HG03103 (cell line): ENCODE results near the gene PLEKHN1.
"Not testable (repeated sequence)": the region's sequence is repeated elsewhere in the genome, so short reads cannot be mapped to it uniquely, and the experiment has no call there.

ENCODE experiments used
- ATAC-seq: cut with Tn5 transposase; IDR thresholded peaks from one replicate; pipeline ENCODE4 v1.9.1; 2021; ENCODE audit warnings: low read depth; ENCODE audit not compliant: unreplicated experiment

PLEKHN1 gene

DNA sequence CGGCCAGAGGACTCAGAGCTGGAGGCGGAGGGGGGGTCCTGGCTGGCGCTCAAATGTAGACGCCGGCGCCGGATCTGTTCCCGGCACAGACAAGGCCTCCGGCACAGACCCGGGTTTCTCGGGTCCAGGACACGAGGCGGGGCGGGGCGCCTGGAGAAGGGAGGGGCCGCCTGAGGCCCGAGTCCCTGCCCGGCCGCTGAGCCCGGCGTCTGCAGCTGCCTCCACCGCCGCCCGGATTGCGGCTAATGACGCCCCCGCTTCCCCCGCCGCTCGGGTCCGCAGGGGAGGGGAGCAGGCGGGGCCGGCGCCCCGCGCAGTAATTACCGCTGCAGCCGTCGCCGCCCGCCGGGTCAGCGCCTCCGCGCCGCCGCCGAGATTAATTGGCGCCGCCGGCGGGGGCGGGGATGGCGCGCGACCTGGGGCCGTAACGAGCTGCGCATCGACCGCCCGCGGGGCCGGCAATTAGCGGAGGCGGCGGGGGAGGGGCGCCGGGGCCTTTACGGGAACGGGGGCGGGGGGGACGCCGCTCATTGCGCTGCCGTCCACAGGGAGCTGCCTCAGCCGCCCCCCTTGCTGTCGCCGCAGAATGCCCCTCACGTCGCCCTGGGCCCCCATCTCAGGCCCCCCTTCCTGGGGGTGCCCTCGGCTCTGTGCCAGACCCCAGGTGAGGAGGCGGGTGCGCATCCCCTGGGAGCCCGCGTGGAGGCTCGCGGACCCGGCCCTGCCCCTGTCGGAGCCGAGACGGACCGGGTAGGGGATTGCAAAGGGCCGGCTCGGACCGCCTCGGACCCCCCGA, 24.5 kb upstream of the PLEKHN1 start:
- ATAC-seq, result no peak

DNA sequence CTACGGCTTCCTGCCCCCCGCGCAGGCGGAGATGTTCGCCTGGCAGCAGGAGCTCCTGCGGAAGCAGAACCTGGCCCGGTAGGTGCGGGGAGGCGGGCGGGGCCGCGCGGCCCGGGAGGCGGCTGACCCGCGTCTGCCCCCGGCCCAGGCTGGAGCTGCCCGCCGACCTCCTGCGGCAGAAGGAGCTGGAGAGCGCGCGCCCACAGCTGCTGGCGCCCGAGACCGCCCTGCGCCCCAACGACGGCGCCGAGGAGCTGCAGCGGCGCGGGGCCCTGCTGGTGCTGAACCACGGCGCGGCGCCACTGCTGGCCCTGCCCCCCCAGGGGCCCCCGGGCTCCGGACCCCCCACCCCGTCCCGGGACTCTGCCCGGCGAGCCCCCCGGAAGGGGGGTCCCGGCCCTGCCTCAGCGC, 23.9 kb upstream of the PLEKHN1 start:
- ATAC-seq, result no peak

- no peak for ATAC-seq
Measured at GRCh38 chr1:942864-943533, 23.3 kb upstream of the PLEKHN1 start.

GRCh38 chr1:943545-944340, 22.5 kb upstream of the PLEKHN1 start:
- no peak for ATAC-seq

- no peak for ATAC-seq
Measured at GRCh38 chr1:944341-945325, 21.6 kb upstream of the PLEKHN1 start.

- ATAC-seq, result no peak
Measured at GRCh38 chr1:945688-946556, 20.4 kb upstream of the PLEKHN1 start.

DNA sequence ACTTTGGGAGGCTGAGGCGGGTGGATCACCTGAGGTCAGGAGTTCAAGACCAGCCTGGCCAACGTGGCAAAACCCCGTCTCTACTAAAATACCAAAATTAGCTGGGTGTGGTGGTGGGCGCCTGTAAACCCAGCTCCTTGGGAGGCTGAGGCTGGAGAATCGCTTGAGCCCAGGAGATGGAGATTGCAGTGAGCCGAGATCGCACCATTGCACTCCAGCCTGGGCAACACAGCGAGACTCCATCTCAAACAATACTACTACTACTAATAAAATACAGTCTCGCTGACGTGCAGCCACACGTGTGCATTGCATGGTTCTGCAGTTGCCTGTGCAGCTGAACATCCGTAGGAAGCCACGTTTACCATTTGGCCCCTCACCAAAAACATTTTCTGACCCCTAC, 19.5 kb upstream of the PLEKHN1 start:
- not testable (repeated sequence) for ATAC-seq

DNA sequence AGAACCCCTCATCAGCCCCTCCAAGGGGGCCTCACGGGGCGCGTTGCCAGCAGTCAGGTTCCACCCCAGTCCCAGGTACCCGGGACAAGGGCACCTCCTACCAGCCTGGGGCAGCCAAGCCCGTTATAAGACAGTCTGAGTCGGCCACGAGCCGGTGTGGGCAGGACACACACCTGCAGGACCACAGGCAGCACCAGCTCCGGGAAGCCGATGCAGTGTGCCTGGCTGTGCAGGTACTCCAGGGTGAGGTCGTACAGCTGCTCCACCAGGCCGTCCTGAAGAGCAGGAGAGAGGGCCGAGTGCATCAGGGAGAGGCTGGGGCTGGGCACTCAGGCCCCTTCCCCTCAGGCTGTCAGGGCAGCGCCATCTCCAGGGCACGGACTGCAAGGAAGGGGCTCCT, 18.3 kb upstream of the PLEKHN1 start:
- no peak for ATAC-seq

DNA sequence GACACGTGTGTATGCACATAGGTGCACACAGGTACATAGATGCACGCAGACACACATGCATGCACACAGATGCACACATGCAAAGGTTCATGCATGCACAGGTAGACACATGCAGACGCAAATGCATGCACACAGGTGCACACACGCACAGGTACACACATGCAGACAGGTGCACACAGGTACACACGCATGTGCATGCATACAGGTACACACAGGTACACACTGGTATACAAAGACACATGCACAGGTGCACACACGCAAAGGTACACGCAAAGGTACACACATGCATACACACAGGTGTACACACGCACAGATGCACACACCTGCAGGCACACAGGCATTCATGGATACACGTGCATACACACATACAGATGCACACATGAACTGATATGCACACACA, 16.0 kb upstream of the PLEKHN1 start:
- no peak for ATAC-seq

DNA sequence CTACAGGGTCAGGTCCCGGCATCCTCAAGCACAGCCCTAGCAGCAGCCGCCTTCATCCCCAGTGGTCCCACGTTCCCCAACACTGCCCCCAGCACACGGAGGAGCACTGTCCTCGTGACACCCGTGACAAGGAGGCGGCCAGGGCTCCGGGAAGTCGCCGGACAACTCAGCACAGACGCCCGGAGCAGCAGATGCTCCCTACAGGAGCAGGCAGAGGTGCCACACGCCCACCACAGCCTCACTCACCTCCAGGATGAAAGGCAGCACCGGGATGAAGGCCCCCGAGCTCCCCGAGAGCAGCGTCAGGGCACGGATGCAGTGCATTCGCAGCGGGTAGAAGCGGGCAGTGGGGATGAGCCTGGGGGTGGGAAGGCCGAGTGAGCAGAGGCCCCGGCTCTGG, 15.4 kb upstream of the PLEKHN1 start:
- no peak for ATAC-seq

DNA sequence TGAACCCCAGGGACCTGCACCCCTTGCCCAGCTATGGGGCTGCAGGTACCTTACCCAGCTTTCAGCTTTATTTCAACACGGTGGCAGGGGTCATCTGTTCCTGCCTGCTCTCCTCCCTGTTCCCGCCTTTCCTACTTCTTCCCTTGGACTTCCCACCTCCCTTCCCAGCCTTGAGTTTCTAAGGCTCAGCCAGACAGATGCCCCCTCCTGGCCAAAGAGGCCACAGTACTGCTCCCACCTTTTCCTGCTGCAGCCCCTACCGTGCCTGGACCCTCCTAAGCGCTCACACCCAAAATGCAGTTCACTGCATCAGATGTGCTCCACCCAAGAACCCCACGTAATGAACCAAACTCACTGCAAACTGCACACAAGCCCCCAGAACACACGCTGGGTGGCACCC, 14.9 kb upstream of the PLEKHN1 start:
- no peak for ATAC-seq

DNA sequence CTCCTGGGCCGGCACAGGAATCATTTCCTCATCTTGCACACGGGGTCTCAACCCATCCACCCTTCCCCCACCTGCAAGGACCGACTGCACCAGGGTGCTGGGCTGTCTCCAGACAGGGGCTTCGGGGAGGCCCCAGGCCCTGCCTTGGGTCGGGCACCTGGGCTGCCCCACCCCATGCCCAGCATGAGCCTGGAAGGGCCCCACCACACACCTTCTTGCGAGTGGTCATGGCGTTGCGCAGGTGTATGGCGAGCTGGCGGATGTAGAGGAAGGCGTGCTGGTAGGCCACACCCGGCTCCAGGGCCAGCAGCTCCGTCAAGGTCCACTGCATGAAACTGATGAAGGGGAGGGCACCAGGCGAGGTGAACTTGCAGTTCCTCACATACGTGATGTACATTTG, 14.1 kb upstream of the PLEKHN1 start:
- no peak for ATAC-seq

- ATAC-seq, result no peak
Measured at GRCh38 chr1:952603-953002, 13.7 kb upstream of the PLEKHN1 start.

DNA sequence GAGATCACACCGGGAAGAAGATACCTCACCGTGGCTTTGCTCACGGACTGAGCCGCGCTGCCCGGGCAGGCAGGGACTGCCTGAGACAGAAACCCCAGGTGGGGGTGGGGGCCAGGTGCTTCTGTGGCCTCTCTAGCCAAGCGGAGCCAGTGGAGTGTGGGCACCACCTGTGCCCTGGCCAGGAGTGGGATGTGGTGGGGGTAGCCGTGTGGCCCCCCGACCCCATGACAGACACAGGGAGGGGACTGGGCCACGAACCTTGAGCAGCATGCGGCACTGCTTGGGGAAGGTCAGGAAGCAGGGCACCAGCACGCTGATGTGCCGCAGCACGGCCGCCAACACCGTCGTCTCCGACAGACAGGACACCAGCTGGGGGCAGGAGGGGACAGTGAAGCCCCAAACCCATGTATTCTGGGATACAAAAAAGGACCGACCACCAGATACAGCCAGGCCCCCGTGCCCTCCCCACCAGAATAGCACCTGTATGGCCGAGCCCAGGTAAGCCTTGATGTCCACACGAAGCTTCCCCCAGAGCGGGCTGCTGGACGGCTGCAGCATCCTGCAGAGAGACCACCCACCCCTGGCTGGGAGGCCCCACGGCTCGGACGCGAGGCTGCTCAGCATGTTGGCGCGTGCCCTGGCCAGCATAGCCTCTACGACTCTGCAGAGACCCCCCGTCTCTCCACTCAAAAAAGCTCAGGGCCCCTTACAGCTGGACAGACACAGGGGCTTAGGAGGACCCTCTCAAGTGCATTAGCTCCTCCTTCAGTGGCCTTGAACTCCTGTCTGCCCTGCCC, 12.6 kb upstream of the PLEKHN1 start:
- ATAC-seq, result no peak

DNA sequence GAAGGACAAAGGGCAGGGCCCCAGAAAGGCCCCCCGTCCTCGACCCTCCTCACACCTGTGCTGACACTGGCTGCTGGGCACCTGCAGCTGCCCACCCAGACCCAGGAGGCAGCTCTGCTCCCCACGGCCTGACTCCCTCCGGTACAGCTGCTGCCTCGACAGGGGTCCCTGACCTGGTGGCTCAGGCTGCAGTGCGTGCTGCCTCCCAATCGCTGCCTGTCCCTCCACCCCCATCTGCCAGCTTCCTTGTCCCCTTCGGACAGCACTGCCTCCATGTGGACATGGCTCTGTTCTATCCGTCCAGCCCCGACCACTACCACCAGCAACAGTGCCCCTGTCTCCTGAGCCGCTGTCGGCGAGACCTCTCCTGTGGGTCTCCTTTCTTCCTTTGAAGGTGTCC, 11.4 kb upstream of the PLEKHN1 start:
- no peak for ATAC-seq

DNA sequence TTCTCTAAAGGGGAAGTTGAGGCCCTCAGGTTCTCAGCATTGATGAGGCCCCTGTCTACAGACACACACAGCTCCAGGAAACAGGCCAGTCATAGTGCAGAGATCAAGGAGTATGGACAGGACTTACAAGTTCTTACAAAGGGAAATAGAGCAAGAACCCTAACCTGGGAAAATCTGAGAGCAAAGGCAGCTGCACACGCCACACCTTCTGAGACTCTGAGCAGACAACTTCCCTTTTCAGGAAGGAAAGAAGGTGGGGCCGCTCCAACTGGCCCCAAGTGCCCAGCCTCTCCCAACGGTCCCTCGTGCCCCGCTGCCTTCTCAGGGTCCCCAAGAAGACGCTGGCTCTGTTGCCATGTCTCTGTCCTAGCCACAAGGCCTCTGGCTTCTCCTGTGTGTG, 10.8 kb upstream of the PLEKHN1 start:
- ATAC-seq, result no peak

DNA sequence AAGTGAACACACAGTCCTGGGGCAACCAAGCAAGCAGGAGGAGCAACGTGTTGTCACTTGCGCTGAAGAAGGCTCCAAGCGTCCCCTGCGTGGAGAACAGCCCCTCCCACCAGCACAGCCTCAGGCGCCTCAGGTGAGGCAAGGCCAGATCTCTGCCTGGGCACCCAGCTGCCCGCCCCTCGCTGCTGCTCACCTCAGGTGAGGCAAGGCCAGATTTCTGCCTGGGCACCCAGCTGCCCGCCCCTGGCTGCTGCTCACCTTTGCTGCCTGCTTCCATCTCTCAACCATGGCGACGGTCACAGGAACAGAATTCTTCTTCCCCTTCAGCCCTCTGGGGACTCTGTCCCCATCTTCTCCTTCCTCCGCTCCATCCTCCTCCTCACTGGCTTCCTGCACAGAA, 9.6 kb upstream of the PLEKHN1 start:
- ATAC-seq, result no peak
